Right lobe of liver (tissue), 4 donors: ENCODE results near the gene HDAC11.

Experiments
- CTCF ChIP-seq, 4 donors: fragments of 200-600 bp in 3 of 4; fragments of 450-650 bp in 1 of 4; IDR thresholded peaks; one replicate each; pipeline versions ENCODE4 v1.5.1 to v1.8.0; 2016 to 2022; ENCODE audit warnings: antibody characterized with exemption in 4 of 4, mild to moderate bottlenecking in 2 of 4
- POLR2A ChIP-seq: fragments of 450-650 bp; IDR thresholded peaks from one replicate; pipeline ENCODE4 v1.6.1; 2017; ENCODE audit warnings: antibody characterized with exemption, mild to moderate bottlenecking
- donor health status: DM: no; HTN: no; CAD: no.
- donor health status: DM: no; HTN: no; CAD: no.
- donor health status: DM: no; HTN: yes; CAD: no.

DNA sequence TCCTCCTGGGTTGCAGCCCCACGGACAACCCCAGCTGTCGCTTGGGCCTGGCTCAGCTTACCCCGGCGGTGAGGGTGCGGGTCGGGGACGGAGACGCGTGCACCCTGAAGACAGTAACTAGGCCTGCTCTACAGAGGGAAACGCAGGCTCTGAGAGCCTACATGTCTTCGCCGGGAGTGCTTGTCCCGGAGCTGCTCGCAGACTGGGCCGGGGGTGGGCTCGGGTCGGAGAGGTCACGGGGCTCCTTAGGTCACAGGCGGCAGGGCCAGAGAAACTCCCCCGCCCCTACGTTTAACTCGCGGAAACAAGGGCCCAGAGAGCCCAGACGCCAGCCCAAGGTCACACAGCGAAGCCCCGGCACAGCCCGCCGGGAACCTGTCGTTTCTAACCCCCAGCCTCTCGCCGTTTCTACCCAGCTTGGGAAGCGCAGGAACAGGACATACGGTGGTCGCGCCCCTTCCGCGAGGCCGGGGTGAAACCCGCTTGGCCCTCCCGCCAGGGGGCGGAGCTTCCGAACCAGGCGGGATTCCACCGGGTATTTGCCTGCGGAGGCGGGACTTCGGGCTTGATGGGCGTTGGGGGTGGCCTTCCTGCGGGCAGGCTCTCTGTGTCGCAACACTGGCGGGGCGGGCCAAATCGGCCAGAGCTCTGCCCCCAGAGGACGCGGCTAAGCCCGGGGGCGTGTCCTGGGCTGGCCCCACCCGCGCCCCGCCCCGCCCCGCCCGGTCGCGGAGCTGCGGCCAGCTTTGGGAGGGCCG, at the start of gene HDAC11:
- TF ChIP-seq CTCF (IDR thresholded peaks at IDR 0.05) = peak; percentile 4 to 37 (median 34)
- peak; percentile 84 for TF ChIP-seq POLR2A
